ENCODE measurements around the gene UBE2E2.

The UBE2E2 gene

DNA sequence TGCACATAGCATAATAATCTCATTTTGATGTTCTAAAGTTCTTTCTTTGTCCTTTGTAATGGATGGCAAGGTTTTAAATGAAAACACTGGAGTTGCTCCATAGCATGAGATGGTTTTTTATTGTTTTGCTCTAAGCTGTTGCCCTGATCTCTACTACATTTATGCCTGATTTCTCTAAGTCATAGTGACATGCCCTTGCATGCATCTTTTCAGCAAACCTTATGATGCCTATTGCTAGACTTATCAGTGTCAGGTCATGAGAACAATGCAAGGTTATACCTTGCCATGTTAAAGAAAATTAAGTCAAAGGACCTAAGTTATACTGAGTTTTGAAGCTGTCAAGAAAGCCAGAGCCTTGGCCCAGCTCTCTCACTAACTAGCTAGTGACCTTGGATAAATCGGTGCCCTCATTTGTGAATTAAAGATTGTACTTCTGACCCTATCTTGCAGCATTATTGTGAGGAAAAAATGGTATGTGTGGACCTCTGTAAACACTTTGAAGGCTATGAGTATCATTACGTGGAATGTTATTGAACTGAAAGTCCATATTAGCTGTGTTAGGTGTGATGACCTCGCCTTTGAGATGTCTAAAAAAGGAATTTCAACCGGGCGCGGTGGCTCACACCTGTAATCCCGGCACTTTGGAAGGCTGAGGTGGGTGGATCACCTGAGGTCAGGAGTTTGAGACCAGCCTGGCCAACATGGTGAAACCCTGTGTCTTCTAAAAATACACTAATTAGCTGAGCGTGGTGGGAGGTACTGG, 346.2 kb downstream of the UBE2E2 start:
- DNase-seq = no peak

DNA sequence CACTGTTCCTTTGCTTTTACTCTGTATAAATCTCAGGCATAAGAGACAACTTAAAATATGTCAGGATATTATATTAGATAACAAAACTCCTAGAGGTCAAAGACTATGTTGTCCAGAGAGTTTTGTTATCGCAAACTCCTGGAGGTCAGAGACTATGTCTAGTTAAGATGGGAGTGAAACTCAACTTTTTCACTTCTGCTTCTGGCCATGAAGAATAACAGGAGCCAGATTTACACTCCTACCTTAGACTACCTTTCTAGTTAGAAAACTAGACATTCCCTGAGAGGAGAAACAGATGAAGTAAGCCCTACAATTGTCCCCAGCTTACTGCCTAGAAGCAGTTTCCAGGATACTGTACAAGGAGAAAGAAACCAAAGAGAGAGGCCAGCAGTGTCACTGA, 347.3 kb downstream of the UBE2E2 start:
- no peak for DNase-seq

DNA sequence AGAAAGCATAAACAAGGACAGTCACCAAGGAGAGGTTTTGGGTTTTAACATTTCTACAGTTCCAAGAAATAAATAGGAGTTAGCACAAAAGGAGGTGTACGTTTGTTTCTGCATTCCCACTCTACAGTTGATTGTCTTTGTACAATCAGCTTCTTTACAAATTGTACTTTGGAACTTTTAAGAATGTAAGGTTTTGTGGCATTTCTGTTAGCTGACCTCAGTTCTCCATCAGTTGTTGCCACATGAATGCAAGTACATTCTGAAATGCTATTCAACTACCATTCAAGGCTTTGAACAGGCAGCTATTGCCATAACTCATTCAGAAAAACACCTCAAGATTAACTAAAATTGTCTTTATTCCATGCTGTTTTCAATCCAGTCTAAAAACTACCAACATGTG, 349.4 kb downstream of the UBE2E2 start:
- DNase-seq = no peak

DNA sequence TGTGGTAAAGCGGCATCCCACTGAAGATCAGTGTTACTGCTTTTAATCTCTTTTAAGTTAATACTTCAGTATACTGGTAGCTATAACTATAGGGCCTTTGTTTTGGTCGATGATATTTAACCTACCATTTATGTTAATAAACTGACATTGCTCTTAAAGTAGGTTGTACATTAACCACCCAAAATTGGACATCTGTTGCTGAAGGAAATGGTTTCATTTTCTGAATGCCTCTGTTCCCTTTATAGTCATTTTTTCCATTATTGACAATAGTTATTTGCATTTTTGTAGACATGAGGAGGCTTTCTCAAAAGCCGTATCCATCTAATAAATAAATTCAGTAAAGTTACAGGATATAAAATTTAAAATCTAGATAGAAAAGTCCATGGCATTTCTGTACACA, 350.2 kb downstream of the UBE2E2 start:
- no peak for DNase-seq

DNA sequence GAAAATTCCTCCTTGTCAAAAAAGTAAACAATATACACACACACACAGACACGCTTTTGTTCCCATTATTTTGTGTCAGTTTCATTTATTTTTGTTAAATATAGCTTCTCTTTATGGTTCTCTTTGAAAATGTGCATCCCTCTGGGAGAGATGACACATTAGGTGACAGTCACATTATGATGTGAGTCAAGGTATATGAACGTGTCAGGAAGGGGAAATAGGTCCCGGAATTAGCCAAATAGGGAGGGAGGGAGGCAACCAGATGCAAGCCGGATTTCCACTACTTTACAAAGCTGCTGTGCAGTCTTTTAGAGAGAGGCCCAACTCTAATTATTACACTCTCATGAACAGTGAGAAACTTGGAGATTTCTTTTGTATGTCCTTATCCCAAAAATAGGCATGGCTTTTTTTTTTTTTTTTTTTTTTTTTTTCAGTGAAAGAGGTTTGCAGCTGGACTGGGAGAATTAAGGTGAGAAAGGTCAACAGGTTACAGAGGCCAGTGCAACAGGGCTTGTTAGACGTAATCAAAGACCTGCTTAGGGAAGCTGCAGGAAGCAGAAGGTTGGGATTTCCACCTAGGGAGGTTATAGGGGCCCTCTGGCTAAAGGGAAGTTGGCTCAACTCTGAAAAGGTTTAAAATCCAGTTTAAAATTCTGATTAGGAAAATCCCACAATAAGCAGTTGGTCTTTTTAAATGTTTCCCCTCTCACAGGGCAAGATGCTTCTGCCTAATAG, 362.1 kb downstream of the UBE2E2 start:
- no peak for DNase-seq

DNA sequence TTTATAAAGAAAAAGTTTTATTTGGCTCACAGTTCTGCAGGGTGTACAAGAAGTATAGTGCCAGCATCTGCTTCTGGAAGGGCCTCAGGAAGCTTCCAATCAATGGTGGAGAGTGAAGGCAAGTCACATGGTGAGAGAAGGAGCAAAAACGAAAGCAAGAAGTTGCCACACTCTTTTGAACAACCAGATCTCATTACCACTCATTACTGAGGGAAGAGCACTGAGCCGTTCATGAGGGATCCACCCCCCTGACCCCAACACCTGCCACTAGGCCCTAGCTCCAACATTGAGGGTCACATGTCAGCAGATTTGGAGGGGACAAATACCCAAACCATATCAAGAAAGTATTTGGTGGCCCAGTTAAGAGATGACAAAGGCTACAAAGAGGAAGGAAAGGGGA, 363.4 kb downstream of the UBE2E2 start:
- no peak for DNase-seq

DNA sequence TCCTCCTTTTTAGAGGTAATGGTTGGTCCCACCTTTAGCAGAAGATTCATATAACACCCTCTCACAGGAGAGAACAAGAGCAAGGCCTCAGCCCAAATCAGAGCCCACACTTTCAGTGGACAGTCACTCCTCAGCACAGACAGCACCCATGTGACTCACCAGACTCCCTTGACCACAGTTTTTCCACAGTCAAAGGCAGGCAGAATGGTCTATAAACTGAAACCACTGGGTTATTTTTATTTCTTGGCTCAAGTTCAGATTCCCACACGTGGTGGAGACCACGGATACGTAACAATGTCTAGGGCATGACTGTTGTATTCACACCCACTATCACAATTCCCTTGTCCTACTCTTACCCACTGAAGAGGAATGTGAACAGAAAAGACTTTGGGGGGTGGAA, 364.8 kb downstream of the UBE2E2 start:
- no peak for DNase-seq

DNA sequence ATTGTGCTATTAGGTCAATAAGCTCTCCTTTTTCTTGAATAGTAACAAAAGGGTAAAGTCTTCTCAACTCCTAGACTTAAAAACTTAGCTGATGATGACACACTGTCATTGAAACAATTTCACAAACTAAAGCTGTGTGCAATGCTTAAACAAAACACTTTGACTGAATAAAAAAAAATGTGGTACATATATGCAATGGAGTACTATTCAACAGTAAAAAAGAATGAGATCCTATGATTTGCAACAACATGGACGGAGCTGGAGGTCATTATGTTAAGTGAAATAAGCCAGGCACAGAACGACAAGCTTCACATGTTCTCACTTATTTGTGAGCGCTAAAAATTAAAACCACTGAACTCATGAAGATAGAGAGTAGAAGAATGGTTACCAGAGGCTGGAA, 370.7 kb downstream of the UBE2E2 start:
- no peak for DNase-seq

DNA sequence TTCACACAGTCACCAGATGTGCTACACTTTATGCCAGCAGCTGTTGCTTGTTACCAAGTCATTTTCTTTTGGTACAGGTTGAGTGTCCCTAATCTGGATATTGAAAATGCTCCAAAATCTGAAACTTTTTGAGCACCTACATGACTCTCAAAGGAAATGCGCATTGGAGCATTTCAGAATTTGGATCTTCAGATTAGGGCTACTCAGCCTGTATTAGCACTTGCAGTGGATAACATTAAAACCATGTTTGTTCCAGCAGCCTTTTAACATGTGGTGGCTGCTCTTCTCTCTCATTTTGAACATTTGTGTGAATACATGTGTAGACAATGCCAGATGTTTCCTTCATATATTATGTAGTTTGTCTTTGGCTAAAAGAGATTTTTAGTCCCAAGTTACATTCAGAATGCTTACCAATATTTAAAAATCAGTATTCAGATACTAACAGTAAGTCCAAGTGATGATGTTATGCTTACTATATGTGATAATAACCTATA, 371.7 kb downstream of the UBE2E2 start:
- no peak for DNase-seq

DNA sequence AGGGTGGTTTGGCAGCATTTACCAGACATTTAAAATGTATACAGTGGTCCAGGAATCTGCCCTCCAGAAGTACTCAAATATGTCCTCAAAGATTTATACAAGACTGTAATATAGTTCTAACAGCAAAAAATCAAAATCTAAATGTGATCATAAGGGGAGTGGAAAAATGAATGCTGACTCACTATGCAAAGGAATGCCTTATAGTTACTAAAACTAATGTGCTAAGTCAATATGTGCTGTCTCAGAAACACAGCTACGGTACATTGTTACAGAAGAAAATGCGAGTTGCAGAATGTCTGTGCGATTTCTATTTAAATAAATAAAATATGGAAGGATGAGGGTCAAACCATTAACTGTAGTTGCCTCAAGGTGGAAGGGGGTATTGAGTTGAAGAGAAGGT, 372.6 kb downstream of the UBE2E2 start:
- no peak for DNase-seq

DNA sequence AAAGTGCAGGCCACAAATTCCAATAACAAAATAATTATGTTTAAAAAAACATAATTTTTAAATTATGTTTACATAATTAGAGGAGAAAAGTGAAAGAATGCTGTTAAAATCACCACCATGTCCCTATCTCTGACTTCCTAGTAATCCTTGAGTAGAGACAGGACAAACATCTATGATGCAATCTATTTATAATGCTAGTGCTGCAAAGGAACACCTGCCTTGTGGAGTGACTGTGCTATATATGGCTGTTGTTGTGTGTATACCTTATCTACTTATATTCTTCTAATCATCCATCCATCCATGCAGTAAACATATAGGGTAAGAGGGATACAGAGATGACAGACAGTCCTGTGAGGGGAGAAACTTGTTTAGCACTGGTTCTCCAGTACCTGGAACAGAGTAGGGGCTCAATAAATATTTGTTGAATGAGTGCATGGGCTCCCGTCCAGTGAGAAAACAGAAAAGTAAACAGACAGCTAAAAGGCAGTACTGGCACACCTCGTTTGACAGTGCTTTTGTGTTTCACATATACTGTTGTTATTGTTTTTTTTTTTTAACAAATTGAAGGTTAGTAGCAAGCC, 373.3 kb downstream of the UBE2E2 start:
- no peak for DNase-seq

DNA sequence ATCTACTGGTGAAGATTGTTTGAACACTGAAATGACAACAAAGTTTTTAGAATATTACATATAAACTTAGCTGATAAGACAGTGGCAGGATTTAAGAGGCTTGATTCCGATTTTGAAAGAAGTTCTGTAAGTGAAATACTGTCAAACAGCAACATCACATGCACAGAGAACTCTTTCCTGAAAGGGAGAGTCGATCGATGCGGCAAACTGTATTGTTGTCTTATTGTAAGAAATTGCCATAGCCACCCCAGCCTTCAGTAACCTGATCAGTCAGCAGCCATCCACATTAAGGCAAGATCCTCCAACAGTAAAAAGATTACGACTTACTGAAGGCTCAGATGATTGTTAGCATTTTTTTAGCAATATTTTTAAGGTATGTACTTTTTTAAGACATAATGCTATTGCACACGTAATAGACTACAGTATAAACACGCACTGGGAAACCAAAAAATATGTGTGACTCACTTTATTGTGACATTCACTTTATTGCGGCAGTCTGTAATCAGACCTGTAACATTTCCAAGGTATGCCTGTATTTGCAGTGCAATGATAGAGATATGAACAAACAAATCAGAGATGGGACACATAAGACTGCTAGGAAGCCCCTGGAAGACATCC, 377.1 kb downstream of the UBE2E2 start:
- no peak for DNase-seq

DNA sequence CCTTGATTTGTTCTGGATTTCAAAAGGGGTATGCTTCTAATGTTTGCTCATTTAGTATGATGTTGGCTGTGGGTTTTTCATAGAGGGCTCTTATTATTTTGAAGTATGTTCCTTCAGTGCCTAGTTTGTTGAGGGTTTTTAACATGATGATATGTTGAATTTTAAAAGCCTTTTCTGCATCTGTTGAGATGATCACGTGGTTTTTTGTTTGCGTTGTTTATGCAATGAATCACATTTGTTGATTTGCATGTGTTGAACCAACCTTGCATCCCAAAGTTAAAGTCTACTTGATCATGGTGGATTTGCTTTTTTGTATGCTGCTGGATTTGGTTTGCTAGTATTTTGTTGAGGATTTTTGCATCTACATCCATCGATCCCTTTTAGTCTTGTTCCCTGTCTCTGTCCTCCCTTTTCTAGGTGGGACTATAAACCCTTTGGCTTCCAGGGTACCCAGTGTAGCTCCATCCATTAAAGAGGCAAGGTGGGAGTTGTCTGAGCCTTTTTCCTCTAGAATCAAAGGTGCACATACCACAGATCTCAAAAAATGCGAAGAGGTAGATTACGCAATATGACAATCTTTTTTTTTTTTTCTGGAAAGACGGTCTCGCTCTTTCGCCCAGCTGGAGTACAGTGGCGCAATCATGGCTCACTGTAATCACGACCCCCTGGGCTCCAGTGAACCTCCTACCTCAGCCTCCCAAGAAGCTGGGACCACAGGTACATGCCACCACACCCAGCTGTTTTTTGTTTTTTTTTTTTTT, 381.0 kb downstream of the UBE2E2 start:
- DNase-seq = no peak

DNA sequence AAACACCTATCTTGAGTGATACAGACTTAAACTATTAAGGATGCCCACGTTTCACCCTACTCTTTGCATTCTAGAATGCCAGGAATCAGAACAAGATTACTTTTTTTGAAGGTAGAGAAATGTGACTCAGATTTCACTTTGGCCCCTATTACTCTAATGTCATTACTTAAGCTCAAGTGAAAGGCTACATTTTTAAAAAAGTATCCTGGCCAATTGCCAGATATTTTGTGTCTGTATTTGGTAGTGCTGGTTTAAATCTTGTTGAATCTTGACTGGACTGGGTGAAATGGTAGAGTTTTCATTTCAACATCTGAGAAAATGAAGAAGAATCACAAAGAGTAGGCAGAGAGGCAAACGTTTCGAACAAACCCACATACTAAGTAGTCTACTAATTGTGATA, 384.4 kb downstream of the UBE2E2 start:
- DNase-seq = no peak

DNA sequence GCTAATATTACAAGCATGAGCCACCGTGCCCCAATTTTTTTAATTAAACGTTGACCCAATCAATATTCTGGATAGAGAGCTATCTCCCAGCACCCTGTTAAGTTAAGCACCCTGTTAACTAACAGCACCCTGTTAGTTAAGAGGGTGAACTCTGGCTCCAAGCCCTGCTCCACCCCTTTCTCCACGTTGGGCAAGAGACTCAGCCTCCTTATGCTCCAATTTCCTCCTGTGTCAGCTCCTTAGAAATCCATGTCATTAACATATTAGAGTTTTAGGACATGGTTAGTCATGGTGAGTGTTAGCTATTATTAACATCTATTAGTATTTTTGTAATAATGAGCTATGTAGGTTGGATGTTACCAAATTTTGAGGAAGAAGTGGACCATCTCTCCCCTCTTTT, 385.4 kb downstream of the UBE2E2 start:
- no peak for DNase-seq

DNA sequence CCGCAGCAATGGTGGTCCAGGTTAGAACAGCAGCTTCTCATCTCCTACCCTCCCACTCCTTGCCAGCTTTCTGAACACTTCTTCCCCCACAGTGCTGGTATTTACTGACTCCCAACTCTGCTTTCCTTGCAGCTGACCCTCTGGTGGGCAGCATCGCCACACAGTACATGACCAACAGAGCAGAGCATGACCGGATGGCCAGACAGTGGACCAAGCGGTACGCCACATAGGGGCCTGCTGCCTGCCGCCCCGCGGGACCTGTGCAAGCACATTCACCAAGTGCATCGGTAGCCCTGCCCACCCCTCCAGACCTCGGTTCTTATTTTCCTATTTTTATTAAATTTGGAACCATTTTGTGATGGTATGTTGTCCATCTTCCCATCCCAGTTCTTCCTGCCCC, 386.5 kb downstream of the UBE2E2 start:
- no peak for DNase-seq

DNA sequence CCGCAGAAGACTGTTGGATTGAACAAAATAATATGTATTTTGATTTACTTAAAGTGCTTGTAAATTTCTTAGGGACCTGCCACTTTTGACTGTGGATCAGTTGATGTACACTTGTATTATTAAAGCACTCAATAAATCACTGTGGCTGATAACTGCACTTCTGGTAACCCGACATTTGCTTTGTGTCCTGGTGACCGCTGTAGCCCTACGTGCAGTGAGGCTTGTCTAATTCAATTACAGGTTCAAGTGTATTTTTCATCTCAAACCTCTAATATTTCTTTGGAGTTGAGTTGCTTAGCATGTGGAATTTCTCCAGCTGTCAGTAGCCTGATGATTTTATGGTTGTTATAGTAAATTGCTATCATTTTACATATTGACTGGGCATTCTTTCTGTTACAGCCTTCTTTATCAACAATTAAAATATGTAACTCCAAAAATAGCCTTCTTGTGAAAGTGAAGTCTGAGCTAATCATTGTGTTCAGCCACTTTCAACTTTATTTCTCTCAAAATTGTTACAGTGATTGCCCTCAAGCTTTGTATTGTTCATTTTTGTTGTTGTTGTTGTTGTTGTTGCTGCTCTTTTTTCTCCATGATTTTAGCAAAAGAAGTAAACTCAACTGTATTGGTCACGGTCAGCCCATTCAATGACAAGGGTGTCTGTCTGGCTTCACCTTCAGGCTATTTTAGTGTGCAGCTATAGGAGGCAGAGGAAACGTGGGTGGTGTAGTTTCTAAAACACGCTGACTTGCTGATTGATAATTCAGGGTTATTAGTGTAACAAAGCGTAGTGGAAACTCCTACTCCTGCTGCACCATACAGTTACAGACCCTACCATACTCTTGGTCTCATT, 387.5 kb downstream of the UBE2E2 start:
- DNase-seq = no peak

DNA sequence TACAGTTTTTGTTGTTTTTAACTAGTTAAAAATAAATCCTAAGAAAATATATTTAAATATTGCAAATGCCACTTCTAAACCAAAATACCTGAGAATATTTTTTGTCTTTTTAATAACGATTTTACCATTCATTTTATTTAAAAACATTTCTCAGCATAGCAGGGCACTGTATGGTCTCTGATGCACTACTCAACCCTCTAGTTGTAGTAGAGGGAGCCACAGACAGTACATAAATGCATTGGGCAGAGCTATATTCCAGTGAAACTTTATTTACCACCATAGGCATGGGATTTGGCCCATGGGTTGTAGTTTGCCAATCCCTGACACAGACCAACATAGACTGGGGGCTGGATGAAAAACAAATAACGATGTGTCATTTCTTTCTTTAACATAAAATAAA, 388.2 kb downstream of the UBE2E2 start:
- DNase-seq = no peak

DNA sequence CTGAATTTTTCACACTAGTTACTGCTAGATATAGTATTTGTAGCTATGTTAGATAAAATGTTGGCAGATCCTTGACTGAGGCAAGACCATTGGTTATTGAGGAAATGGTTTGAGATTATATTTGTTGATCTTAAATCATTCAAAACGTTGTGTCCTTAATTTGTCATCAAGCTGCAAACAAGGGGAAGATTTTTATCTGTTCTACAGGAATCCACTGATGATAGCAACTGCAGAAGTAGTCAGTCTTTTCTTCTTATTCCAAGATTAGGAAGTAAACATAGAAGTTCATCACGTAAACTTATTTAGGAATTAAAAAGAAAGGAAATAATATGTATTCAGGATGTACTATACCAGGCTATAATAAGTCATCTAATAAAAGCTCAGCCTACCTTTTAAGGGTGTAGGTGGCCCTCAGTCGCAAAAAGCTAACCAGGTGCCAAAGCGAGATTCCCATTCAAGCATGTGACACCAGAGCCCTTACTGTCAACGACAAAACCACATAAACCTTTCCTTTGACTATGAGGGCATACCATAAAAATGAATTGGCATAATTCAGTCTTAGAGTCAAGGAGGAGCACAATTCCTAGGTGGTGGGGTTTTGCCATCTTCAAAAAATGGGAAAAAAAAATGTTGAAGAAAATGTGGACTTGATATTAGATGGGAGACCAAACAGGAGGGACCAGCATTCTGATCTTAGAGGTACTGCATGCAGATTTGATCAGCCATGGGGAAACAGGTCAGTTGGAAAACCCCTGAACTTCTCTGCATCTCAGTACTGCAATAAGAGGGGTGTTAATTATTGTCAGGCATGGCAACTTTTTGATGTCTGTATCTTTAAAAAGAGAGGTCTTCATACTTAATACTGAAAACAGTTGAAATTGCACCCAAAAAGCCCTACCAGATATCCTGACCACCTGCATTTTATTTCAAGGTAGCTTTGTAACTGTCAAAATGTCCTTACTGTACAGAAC, 390.1 kb downstream of the UBE2E2 start:
- no peak for DNase-seq

DNA sequence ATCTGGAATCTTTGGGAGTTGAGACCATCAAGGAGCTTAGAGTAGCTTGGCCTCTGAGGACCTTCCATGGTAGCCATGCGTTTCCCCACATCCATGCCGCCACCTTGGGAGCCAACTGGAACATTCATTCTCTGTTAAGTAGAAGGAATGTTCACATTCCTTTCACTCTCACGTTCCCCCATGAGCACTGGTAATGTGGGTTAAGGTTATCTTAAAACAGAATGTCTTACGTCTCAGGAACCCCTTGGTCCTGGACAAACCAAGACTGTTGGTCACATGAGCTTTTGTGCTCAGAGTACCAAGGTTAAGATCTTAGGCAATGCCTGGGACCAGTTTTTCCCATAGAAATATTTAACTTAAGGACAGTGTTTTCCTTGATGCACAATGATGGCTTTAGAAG, 390.9 kb downstream of the UBE2E2 start:
- no peak for DNase-seq

Measured in GDM1 (cell line).